Measurements from ENCODE around the gene CNGB1.
"Not testable (repeated sequence)": the region's sequence is repeated elsewhere in the genome, so short reads cannot be mapped to it uniquely, and the experiment has no call there.

The CNGB1 gene

GRCh38 chr16:58010886-58011285, 40.0 kb upstream of the CNGB1 start:
- no peak for TF ChIP-seq CTCF (IDR thresholded peaks at IDR 0.05; ENCODE audit: low read depth, low read length)
- H3K4me3 ChIP-seq (ENCODE audit: low read depth, low read length), result no peak overlapping the region

GRCh38 chr16:58009856-58010416, 39.0 kb upstream of the CNGB1 start:
- H3K4me3 ChIP-seq (ENCODE audit: low read depth, low read length), result no peak overlapping the region
- no peak for TF ChIP-seq CTCF (IDR thresholded peaks at IDR 0.05; ENCODE audit: low read depth, low read length)

GRCh38 chr16:58004736-58005135, 33.8 kb upstream of the CNGB1 start:
- not testable (repeated sequence) for H3K4me3 ChIP-seq (ENCODE audit: low read depth, low read length)

DNA sequence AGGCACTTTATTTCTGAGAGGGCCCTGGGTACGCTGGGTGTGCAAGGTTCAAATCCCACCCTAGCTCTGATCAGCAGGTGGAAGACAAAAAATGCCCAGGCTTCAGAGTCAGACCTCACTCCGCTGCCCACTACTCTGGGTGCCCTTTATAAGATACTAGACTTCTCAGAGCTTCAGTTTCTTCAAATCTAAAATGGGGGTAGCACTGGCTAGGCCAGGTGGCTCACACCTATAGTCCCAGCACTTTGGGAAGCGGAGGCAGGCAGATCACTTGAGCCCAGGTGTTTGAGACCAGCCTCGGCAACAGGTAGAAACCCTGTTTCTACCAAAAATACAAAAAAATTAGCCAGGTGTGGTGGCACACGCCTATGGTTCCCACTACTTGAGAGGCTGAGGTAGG, 32.0 kb upstream of the CNGB1 start:
- TF ChIP-seq CTCF (IDR thresholded peaks at IDR 0.05; ENCODE audit: low read depth, low read length), result no peak
- H3K4me3 ChIP-seq (ENCODE audit: low read depth, low read length), result no peak overlapping the region

DNA sequence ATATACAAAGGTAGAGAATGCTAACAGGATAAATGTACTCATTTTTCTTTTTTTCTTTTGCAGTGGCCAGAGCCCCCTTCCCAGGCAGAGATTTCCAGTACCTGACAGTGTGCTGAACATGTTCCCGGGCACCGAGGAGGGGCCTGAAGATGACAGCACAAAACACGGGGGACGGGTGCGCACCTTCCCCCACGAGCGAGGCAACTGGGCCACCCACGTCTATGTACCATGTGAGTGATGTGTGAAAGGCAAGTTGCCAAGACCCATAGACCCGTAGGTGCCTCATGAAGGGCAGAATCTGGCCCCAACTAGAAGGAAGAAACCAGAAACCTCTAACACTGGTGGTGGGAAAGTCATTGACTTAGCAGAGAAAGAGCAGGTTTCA, 31.5 kb upstream of the CNGB1 start:
- no peak for TF ChIP-seq CTCF (IDR thresholded peaks at IDR 0.05; ENCODE audit: low read depth, low read length)
- no peak overlapping the region for H3K4me3 ChIP-seq (ENCODE audit: low read depth, low read length)

DNA sequence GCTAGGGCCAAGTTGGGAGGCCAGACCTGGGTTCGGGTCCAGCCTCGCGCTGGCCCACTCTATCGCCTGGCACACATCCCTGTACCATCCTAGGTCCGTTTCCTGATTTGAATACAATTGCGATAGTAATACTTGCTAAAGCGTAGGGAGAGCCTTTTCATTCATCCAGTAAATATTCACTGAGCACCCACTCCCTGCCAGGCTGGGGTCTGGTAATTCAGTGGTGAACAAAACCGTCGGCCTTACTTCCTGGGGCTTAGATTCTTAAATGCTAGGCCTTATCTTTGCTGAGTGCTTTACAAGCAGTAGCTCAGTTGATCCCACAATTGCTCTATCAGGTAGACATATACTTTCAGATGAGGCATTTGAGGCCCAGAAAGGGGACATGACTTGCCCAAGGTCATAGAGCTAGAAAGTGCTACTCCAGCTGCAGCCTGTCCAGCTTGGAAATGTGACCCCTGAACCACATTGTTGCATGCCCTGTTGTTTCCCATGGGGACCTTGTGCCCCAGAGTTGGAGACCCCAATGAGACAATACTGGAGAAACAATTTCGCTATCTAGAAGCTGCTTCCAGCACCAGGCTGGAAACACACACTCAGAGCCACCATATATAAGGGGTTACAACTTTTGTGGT, 31.0 kb upstream of the CNGB1 start:
- no peak for TF ChIP-seq CTCF (IDR thresholded peaks at IDR 0.05; ENCODE audit: low read depth, low read length)
- peak overlapping the region; percentile 81 for H3K4me3 ChIP-seq (ENCODE audit: low read depth, low read length)

DNA sequence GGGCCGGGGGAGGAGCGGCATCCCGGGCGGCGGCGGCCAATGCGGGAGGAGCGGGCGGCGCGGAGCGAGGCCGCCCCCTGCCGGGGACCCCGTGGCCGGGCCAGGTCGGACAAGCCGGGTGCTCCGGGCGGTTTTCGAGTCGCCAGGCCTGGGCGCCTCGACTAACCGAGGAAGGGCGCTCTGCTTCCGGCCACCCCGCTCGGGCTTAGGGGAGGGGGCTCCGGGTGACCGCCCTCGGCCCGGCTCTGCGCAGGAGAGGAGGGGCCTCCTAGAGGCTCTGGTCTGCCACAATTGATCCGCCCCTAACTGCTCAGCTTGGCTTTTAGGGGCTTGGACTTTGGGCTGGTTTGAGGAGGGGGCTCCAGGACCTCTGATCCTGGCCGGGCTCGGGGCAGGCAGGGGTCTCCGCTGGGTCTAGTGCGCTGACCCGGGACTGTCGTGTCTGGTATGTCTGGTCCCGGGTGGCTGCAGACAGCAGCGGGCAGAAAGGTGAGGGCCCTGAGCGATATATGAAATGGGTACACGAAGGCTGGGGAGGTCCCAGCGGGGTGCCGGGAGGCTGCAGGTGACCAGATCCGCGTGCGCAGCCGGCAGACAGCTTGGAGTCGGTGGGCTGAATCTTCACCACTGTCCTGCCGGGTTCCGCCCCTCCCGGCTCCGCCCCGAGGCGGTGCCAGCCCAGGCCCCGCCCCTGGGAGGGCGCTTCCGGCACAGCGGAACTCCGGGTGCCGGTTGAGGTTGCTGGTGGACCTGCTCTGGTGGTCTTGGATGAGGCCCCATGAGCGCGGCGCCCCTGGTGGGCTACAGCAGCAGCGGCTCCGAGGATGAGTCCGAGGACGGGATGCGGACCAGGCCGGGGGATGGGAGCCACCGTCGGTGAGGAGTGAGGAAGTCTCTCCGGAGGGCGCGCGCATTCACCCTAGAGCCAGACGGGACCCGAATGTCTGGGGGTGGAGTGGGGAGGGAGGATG, 30.1 kb upstream of the CNGB1 start, which contains the start of gene USB1:
Gene USB1 (plus strand): TSS at position 702 of the 971 bp plus-strand sequence. CDS start 77 bp downstream, at position 779.
- peak; percentile 37 for TF ChIP-seq CTCF (IDR thresholded peaks at IDR 0.05; ENCODE audit: low read depth, low read length)
- peak within 1 kb of the TSS; percentile 81 for H3K4me3 ChIP-seq (ENCODE audit: low read depth, low read length)

Data from WI38 (cell line).